AML-193 (cell line): Measurements from ENCODE around the gene GRID2.
"Not testable (repeated sequence)": the region's sequence is repeated elsewhere in the genome, so short reads cannot be mapped to it uniquely, and the experiment has no call there.

ENCODE experiments used
- DNase-seq, 2 experiments: peaks; one replicate each; lab custom pipeline; 2025; lab: John Stamatoyannopoulos, UW

GRID2 gene

DNA sequence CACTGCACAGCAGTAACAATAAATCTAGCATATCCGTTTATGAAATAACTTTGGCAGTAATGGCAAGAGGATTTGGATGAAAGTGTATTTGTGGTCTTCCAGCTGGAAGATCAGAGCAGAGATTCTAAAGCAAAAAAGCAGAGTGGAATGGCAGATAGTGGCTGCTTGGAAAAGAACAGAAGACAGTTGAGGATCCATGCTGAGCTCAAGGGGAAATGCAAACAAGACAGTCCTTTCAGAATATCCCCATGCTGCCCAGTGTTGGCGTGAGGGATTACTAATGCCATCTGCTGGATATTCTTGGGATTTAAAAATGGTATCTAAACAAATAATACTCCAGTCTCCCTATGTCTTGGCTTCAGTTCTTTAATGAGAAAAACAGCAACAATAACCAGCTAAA lies 895.7 kb downstream of the GRID2 start:
- DNase-seq = no peak

DNA sequence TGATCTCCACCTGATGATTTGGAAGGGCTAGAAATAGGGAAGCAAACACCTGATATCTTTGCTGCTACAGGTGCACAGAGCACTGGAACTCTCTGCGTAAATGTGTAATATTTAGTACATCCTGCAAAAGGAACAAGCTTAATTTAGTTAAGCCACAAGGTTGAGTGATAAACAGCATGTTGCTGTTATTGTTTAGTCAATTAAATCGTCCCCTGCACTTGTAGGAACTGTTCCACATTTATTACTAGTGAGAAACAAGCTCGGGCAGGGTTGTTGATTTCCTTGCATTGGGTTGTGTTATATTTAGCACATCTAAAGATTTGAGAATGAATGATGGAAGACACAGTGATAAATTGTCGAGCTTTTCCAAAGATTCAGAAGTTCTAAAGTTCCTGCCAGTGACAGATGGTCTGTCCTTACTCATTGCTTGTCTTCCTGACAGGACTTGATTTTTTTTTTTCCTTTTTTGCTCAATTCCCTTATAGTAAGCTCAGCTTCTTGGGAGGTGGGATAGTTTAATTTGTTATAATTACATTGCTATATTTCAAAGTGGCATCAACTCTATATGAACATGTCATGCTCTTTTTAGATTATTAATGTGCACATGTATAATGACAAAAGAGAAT lies 897.8 kb downstream of the GRID2 start:
- no peak for DNase-seq

- no peak for DNase-seq
Measured at GRCh38 chr4:93203708-93204107, 899.9 kb downstream of the GRID2 start.

DNA sequence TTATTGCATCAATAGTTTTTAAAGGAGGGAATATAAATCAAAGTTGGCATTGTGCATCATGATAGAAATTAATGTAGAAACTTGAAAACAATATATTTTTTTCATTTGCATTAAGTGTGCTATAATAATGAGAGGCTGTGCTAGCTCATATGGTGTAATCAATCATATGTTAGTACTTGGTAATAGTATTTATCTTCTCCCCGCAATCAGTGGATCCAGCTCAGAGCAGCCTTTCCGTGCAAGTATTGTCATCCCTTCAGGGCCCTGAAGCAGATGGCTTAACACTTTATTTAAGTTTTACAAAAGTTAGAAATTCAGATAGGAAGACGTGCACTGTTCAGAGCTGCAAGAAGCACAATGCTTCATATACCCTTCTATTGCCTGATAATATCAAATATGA lies 908.5 kb downstream of the GRID2 start:
- DNase-seq = no peak

GRCh38 chr4:93216646-93217045 lies 912.9 kb downstream of the GRID2 start:
- no peak for DNase-seq

DNA sequence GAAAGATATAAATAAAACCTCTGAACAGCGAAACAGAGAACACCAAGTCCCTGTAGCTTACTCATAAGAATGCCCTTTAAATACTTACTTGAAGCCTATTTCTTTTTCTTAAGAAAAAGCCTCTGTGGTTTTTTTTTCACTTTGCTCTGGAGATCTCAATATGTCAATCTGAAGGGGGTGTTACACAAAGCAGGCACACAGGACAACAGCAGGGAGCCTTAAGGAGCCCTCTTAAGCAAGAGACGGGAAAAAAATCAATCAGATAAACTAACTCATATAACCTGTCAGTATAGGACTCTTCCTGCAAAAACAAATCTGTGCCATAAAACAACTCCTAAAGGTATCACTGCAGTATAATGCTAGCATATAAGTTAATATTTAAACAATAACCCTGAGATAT lies 913.7 kb downstream of the GRID2 start:
- DNase-seq = no peak

DNA sequence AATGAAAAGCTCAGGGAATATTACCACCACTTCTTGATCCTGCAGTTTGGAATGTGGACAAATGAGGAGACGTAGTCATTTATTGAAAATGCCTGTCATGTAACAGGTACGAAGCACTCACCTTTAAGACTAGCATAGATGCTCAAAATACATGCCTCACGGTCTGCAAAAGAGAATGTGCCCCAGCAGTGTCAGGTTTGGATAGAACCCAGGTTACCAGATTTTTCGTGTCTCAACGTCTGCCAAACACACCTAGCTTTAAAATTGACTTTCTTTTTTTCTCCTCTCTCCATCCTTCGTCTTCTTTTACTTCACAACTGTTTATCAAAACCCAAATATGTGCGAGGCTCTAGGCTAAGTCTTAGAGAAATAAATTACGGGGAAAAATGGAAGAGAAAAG lies 918.0 kb downstream of the GRID2 start:
- no peak for DNase-seq

- DNase-seq = no peak
Measured at GRCh38 chr4:93228021-93228420, 924.3 kb downstream of the GRID2 start.

- DNase-seq = no peak
Measured at GRCh38 chr4:93232883-93233282, 929.1 kb downstream of the GRID2 start.

GRCh38 chr4:93237521-93237920 lies 933.8 kb downstream of the GRID2 start:
- no peak for DNase-seq

DNA sequence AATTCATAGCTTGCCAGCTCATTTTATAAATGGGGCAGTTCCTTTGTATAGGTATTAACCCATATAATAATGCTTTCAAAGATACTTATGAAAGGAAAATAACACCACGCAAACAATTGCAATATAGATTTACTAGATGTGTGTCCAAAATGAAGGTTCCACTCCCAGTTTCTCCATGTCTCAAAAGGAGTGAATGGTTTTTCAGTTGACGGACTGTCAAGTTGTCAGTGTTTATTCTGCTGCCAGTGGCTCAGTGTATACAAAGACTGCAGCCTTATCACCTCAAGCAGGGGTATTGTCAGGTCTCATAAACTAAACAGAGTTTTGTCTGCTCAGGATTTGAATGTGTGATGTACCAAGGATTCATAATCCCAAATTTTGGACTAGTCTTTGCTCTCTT lies 939.5 kb downstream of the GRID2 start:
- no peak for DNase-seq

GRCh38 chr4:93261207-93261606 lies 957.4 kb downstream of the GRID2 start:
- no peak for DNase-seq

DNA sequence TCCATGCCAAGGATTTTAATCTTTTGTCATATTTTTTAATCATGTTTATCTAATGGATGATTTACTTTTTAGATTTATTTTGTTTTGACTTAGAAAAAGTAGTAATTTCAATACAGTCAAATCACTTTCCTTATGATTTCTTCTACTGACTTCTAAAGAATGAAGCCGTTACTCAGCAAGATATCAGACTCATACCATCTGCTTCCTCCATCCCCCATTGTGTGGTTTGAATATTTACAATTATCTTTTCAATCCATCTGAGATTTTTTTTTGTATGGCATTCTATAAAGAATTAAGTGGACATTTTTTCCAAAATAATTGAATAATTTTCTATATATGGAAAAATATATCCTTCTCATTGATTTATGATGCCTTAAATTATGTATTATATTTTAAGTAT lies 959.4 kb downstream of the GRID2 start:
- DNase-seq = no peak

GRCh38 chr4:93267747-93268146 lies 964.0 kb downstream of the GRID2 start:
- no peak for DNase-seq

DNA sequence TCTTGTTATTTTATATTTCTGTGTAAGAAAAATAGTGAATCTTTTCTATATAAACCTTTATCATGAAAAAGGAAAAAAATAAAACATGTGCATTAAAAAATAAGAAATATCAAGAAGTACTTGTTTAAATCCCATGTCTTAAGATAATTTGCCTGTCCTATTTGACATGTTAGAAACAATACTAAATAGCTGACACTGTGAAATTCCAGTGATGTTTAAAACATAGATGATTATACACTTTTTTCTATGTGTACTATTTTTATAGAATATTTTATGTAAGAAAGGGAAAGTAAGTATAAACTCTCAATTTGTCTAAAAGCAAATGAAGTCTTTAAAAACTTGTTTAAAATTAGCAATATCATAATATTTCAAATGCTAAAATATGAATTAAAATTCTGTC lies 981.6 kb downstream of the GRID2 start:
- no peak for DNase-seq

DNA sequence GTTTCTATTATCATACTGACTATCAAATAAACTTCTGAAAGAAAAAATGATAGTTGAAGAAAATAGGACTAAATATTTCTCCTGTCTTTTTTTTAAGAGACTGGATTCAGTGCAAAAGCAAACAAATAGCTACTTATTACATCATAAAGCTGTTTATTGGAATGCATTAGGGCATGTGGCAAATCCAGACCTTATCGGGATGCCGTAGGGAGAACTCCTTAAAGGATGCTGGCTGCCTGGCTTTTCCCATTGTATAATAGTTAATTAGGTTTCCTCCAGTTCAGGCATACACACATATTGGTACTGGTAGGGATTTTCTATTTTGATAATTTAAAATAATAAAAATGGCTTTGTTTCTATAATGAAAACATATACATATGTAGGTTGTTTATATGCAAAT lies 985.5 kb downstream of the GRID2 start:
- no peak for DNase-seq

- DNase-seq = no peak
Measured at GRCh38 chr4:93289831-93290230, 986.1 kb downstream of the GRID2 start.

- DNase-seq = no peak
Measured at GRCh38 chr4:93299118-93299517, 995.4 kb downstream of the GRID2 start.

DNA sequence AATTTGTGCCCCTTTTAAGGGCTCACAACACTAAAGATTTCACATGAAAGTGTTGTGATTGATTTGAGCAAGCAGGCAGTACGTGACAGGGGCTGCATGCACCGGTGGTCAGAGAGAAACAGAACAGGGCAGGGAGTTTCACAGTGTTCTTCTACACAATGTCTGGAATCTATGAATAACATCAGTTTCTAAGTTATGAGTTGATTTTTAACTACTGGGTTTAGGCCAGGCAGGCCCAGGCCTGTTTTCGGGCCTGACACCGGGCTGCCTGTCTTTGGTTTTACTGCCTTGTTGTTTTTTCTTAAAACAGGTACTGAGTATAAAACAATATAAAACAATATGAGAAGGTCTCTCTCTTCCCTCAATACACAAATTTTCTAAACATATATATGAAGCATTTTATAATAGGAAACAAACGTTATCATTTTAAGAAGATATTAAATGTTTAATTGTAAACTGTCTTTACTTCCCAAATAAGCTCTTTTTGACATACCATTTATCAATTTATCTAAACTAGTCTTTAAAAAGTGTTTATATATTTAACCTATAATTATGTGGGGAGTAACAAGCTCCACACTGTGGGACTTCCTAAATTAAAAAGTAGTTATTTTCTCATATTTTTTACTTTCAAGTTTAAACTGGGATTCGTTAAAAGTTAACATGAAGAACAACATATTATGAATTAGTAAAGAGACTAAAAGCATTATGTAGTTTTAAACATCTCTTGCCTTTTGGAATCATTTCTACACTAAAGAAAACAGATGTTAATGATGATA lies 997.2 kb downstream of the GRID2 start:
- not testable (repeated sequence) for DNase-seq

GRCh38 chr4:93302310-93302709 lies 998.5 kb downstream of the GRID2 start:
- DNase-seq = no peak

DNA sequence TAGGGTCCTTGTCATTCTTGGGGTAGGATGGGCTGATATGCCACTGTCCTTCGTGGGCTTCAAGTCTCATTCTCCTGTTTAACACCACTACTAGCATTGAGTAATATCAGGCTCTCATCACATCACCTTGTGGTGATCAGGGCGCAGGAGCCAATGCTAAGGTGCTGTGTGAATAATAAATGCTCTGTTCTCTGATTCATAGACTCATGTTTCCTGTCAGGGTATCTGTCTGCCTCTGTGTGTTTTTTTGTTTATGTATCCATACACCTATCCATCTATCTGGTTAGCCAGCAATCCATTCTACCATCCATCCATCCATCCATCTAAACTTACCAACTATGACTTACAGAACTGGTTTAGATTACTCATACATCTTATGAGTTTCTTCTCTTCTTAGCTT lies 999.7 kb downstream of the GRID2 start:
- no peak for DNase-seq

- DNase-seq = no peak
Measured at GRCh38 chr4:93312299-93312698, 1008.5 kb downstream of the GRID2 start.

DNA sequence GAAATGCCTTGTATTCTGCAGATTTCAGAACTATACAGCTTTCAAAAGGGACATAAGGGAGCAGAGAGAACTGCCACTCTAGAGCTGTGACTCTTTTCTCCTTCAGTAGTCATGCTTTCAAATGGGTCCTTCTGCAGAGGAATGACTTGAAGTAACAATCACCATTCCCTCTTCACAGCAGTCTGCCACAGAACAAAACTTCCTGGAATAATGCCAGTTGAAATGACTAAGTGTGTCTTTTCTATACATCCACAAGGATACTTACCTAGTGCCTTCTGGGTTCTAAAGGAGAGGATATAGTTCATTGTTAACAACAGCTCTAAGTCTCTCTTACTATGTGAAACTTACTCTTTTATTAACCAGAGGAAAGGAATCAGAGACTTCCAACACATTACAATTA lies 1009.4 kb downstream of the GRID2 start:
- no peak for DNase-seq

- no peak for DNase-seq
Measured at GRCh38 chr4:93317057-93317456, 1013.3 kb downstream of the GRID2 start.
